Esophagus muscularis mucosa (tissue), 4 donors: Measurements from ENCODE around the gene LHPP. TPM values are rescaled to one million over a fixed set of nuclear protein-coding genes. Genes with fewer than 3 reads are reported as not detected.

Source experiments
- DNase-seq: peaks from one replicate; pipeline ENCODE4 v3.0.0-alpha.2; 2017; ENCODE audit errors: extremely low spot score
- H3K27ac ChIP-seq, 4 donors: fragments of 200-600 bp; sonication (generic); replicated peaks in 1 of 4; 1 replicate in 3 of 4; 2 replicates in 1 of 4; pipeline ENCODE4 v1.5.1; 2016 to 2019; ENCODE audit warnings: mild to moderate bottlenecking in 1 of 4
- H3K27me3 ChIP-seq, 4 donors: fragments of 200-600 bp; sonication (generic); one replicate each; pipeline versions ENCODE4 v1.5.1 to v1.6.0; 2016 to 2019
- H3K36me3 ChIP-seq, 4 donors: fragments of 200-600 bp; sonication (generic); one replicate each; pipeline ENCODE4 v1.5.1; 2016 to 2019
- H3K4me1 ChIP-seq, 4 donors: fragments of 200-600 bp; sonication (generic); one replicate each; pipeline ENCODE4 v1.5.1; 2016 to 2019
- H3K4me3 ChIP-seq, 4 donors: fragments of 200-600 bp; sonication (generic); 1 replicate in 2 of 4; 2 replicates in 2 of 4; pipeline ENCODE4 v1.5.1; 2016 to 2019; ENCODE audit warnings: mild to moderate bottlenecking in 4 of 4, moderate library complexity in 1 of 4
- H3K9me3 ChIP-seq, 4 donors: fragments of 200-600 bp; sonication (generic); 1 replicate in 3 of 4; 2 replicates in 1 of 4; pipeline ENCODE4 v1.5.1; 2016 to 2019
- CTCF ChIP-seq, 3 experiments: fragments of 200-600 bp in 2 of 3; fragments of 450-650 bp in 1 of 3; sonication (generic) in 2 of 3; IDR thresholded peaks; one replicate each; pipeline ENCODE4 v1.5.1; 2017 to 2019; ENCODE audit warnings: antibody characterized with exemption in 3 of 3, mild to moderate bottlenecking in 2 of 3, moderate library complexity in 1 of 3
- EP300 ChIP-seq: sonication (generic); formaldehyde crosslinking; IDR thresholded peaks from one replicate; pipeline ENCODE4 v1.6.1; 2017; ENCODE audit warnings: antibody characterized with exemption
- POLR2A ChIP-seq: fragments of 450-650 bp; IDR thresholded peaks from one replicate; pipeline ENCODE4 v1.6.1; 2017; ENCODE audit warnings: antibody characterized with exemption, moderate library complexity, mild to moderate bottlenecking, low read depth
- POLR2AphosphoS5 ChIP-seq, 2 donors: sonication (generic); formaldehyde crosslinking; IDR thresholded peaks; one replicate each; pipeline ENCODE4 v1.6.1; 2017; ENCODE audit warnings: antibody characterized with exemption in 2 of 2
- WGBS: methylation state at CpG from one replicate; pipeline ENCODE4 v1.1.5; 2018; 5-methylcytosine and 5-hydroxymethylcytosine counted together
- intact Hi-C: fragments of 100-400 bp; cut with DNase I; formaldehyde crosslinking; loops from one replicate; pipeline ENCODE4 v1.15.1; 2023
- total RNA-seq, 4 donors: library from RNA; depleted of rRNA; stranded (reverse); fragments of >200 nt; gene quantifications; one replicate each; pipeline versions ENCODE4 v1.1.0 to v1.2.1, GENCODE V29; 2016

Gene LHPP
- total RNA-seq, 4 donors from 2014 or later = 10.8 to 20.9 (median 15.7) TPM

- H3K27ac ChIP-seq = no peak overlapping the region
- TF ChIP-seq POLR2A (no peak), CTCF (IDR thresholded peaks at IDR 0.05) (no peak), POLR2AphosphoS5 (IDR thresholded peaks at IDR 0.05) (no peak), EP300 (no peak)
- peaks cover 0 to 6% (median 3%) of the 10 kb centered on the region in 4 donors for H3K9me3 ChIP-seq
- intact Hi-C loops = no loop called here
- H3K4me1 ChIP-seq = no peaks in the 10 kb centered on the region
- no peaks in the 10 kb centered on the region for H3K27me3 ChIP-seq
- WGBS = 69% methylated on average over 2 of the region's 2 CpGs
- peaks cover 0 to 7% (median 3%) of the 10 kb centered on the region in 4 donors for H3K36me3 ChIP-seq
- DNase-seq = no peak
- H3K4me3 ChIP-seq = no peak overlapping the region
Observed at GRCh38 chr10:124505279-124505678, 43.7 kb downstream of the LHPP start.

GRCh38 chr10:124508070-124508667 lies 46.5 kb downstream of the LHPP start:
- Histone ChIP-seq H3K9me3 (no peaks in the 10 kb centered on the region), H3K4me3 (no peak overlapping the region), H3K4me1 (no peaks in the 10 kb centered on the region), H3K36me3 (no peaks in the 10 kb centered on the region), H3K27ac (no peak overlapping the region), H3K27me3 (no peaks in the 10 kb centered on the region)
- 94% methylated on average over 3 of the region's 8 CpGs for WGBS
- intact Hi-C loops = no loop called here
- no peak for DNase-seq
- TF ChIP-seq POLR2AphosphoS5 (IDR thresholded peaks at IDR 0.05) (no peak), CTCF (IDR thresholded peaks at IDR 0.05) (no peak)

- no peaks in the 10 kb centered on the region for H3K4me1 ChIP-seq
- intact Hi-C loops = no loop called here
- 90% methylated on average over 5 of the region's 5 CpGs for WGBS
Observed at GRCh38 chr10:124508907-124509454, 47.4 kb downstream of the LHPP start.

GRCh38 chr10:124509880-124510632 lies 48.4 kb downstream of the LHPP start:
- WGBS = 95% methylated on average over 17 of the region's 27 CpGs
- no peak for DNase-seq
- H3K4me3 ChIP-seq = no peak overlapping the region
- H3K27me3 ChIP-seq = no peaks in the 10 kb centered on the region
- H3K4me1 ChIP-seq = peaks cover 0 to 4% (median 3%) of the 10 kb centered on the region in 4 donors
- intact Hi-C loops = no loop called here
- no peak overlapping the region for H3K27ac ChIP-seq
- H3K36me3 ChIP-seq = no peaks in the 10 kb centered on the region
- no peaks in the 10 kb centered on the region for H3K9me3 ChIP-seq
- TF ChIP-seq POLR2A = no peak
- no peak for TF ChIP-seq EP300
- TF ChIP-seq POLR2AphosphoS5 (IDR thresholded peaks at IDR 0.05) = no peak
- TF ChIP-seq CTCF (IDR thresholded peaks at IDR 0.05) = no peak

More at GRCh38 chr10:124508907-124509454, 47.4 kb downstream of the LHPP start:
- H3K27me3 ChIP-seq = no peaks in the 10 kb centered on the region
- TF ChIP-seq EP300 (no peak), CTCF (IDR thresholded peaks at IDR 0.05) (no peak), POLR2A (no peak), POLR2AphosphoS5 (IDR thresholded peaks at IDR 0.05) (no peak)
- H3K9me3 ChIP-seq = no peaks in the 10 kb centered on the region
- H3K4me3 ChIP-seq = no peak overlapping the region
- no peak for DNase-seq
- H3K36me3 ChIP-seq = no peaks in the 10 kb centered on the region
- no peak overlapping the region for H3K27ac ChIP-seq
